SH-SY5Y (cell line): ENCODE measurements around the gene FOXP1.

Experiments
- GATA2 ChIP-seq: IDR thresholded peaks from 2 replicates; pipeline ENCODE4 v1.6.1; 2011; ENCODE audit warnings: mild to moderate bottlenecking, low read depth, low read length
- GATA3 ChIP-seq: IDR thresholded peaks from 2 replicates; pipeline ENCODE4 v1.6.1; 2011; ENCODE audit warnings: low read depth, mild to moderate bottlenecking, low read length, moderate library complexity

DNA sequence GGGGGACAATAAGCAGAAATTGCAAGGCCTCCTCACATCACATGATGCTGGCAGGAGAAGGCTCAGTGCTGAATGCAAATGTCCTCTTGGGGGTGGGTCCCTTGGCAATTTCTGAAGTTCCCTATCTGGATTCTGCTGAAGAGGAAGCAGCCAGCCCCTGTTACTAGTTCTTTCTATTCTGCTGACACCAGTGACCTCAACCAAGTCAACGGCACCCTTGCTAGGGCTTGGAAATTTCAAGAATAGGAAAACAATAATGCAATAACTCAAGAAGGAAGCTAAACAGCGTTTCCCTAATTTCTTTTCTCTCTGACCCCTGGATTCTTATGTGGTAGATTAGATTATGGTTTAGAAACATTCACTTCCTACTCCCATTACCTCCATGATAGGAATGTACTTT lies 46.2 kb upstream of the FOXP1 start:
- no peak for TF ChIP-seq GATA2
- no peak for TF ChIP-seq GATA3
